GM12878 (cell line): ENCODE results near the gene MOBP. TPM values are rescaled to one million over a fixed set of nuclear protein-coding genes. Genes with fewer than 3 reads are reported as not detected.

ENCODE experiments used
- ATAC-seq: fragments of 200-7000 bp; cut with Tn5 transposase; 3 replicates; pipeline ENCODE4 v1.9.1; 2020; ENCODE audit warnings: mild to moderate bottlenecking, moderate library complexity
- BruUV-seq: library from RNA; stranded (reverse); fragments of 400-500 nt; replicated peaks from 2 replicates; lab custom pipeline; 2021; lab: Mats Ljungman, UMichigan
- CTCF ChIA-PET: fragments of 300-600 bp; sonication (Branson Sonifier 250); formaldehyde crosslinking; extraction: SDS; loops from one replicate; lab custom pipeline; 2021; ENCODE audit warnings: inconsistent platforms; lab: Yijun Ruan, JAX
- POLR2A ChIA-PET: fragments of 350-600 bp; formaldehyde crosslinking; extraction: SDS; loops from one replicate; lab custom pipeline; 2021; ENCODE audit warnings: inconsistent platforms; lab: Charles Lee
- RAD21 ChIA-PET: fragments of 300-600 bp; sonication (Branson Sonifier 250); formaldehyde crosslinking; loops from one replicate; lab custom pipeline; 2023; ENCODE audit warnings: antibody characterized with exemption; ENCODE audit not compliant: unreplicated experiment; lab: Charles Lee
- SMC1A ChIA-PET: fragments of 300-600 bp; sonication (Branson Sonifier 250); formaldehyde crosslinking; loops from one replicate; lab custom pipeline; 2023; ENCODE audit not compliant: unreplicated experiment, uncharacterized antibody; lab: Charles Lee
- DNase-seq: peaks from one replicate; pipeline ENCODE4 v3.0.0-alpha.2; 2011; ENCODE audit warnings: low read depth, low spot score
- FAIRE-seq: peaks from 3 replicates; lab custom pipeline; 2011; peaks lifted over from hg19 to GRCh38; lab: Jason Lieb, UNC
- H2AFZ ChIP-seq: 2 replicates; pipeline ENCODE4 v1.6.0; 2011; ENCODE audit warnings: low read depth, low read length, control low read depth; ENCODE audit not compliant: control insufficient read depth
- H3K27ac ChIP-seq: 2 replicates; pipeline ENCODE4 v1.5.1; 2011; ENCODE audit warnings: control low read depth; ENCODE audit not compliant: control insufficient read depth, insufficient read depth
- H3K27me3 ChIP-seq, 2 experiments: replicated peaks in 1 of 2; 2 replicates each; pipeline versions ENCODE4 v1.6.0 to v1.6.1; 2011; ENCODE audit warnings: low read length in 1 of 2; ENCODE audit not compliant: control insufficient read depth in 2 of 2, insufficient read depth in 2 of 2
- H3K36me3 ChIP-seq, 2 experiments: 2 replicates each; pipeline ENCODE4 v1.5.1; 2011; ENCODE audit warnings: low read length in 1 of 2; ENCODE audit not compliant: control insufficient read depth in 2 of 2, insufficient read depth in 2 of 2
- H3K4me1 ChIP-seq: 2 replicates; pipeline ENCODE4 v1.6.1; 2011; ENCODE audit warnings: mild to moderate bottlenecking, low read length, moderate library complexity, mixed read lengths; ENCODE audit not compliant: control insufficient read depth, insufficient read depth
- H3K4me2 ChIP-seq: 2 replicates; pipeline ENCODE4 v1.6.0; 2011; ENCODE audit warnings: control low read depth; ENCODE audit not compliant: control insufficient read depth, insufficient read depth
- H3K4me3 ChIP-seq: fragments of 200-600 bp; sonication (generic); 2 replicates; pipeline ENCODE4 v1.5.1; 2016
- H3K79me2 ChIP-seq: 2 replicates; pipeline ENCODE4 v1.6.0; 2011; ENCODE audit warnings: low read length; ENCODE audit not compliant: control insufficient read depth, insufficient read depth
- H3K9ac ChIP-seq: 2 replicates; pipeline ENCODE4 v1.8.0; 2011; ENCODE audit warnings: low read length, control low read depth, mixed read lengths; ENCODE audit not compliant: control insufficient read depth, insufficient read depth
- H3K9me3 ChIP-seq: replicated peaks from 3 replicates; pipeline ENCODE4 v1.5.1; 2011; ENCODE audit warnings: mild to moderate bottlenecking, low read length; ENCODE audit not compliant: control insufficient read depth, insufficient read depth
- H4K20me1 ChIP-seq: 2 replicates; pipeline ENCODE4 v1.6.0; 2011; ENCODE audit not compliant: control insufficient read depth, insufficient read depth
- BMI1 ChIP-seq: fragments of 450-650 bp; IDR thresholded peaks from 2 replicates; pipeline ENCODE4 v1.6.1; 2016; ENCODE audit warnings: mild to moderate bottlenecking, moderate library complexity, borderline replicate concordance
- CHD2 ChIP-seq: IDR thresholded peaks from 2 replicates; pipeline ENCODE4 v1.6.1; 2011; ENCODE audit warnings: low read depth, low read length, improper control_type of control experiment, borderline replicate concordance
- CHD4 ChIP-seq: fragments of 200-600 bp; sonication (generic); IDR thresholded peaks from 2 replicates; pipeline ENCODE4 v1.6.1; 2016; ENCODE audit warnings: mild to moderate bottlenecking
- MEF2B ChIP-seq: fragments of 450-650 bp; IDR thresholded peaks from 2 replicates; pipeline ENCODE4 v1.6.1; 2018; ENCODE audit warnings: mild to moderate bottlenecking, moderate library complexity; ENCODE audit not compliant: partially characterized antibody, poor library complexity, severe bottlenecking
- NFXL1 ChIP-seq: fragments of 450-650 bp; IDR thresholded peaks from 2 replicates; pipeline ENCODE4 v1.6.1; 2017; ENCODE audit warnings: antibody characterized with exemption, mild to moderate bottlenecking, borderline replicate concordance
- NFYB ChIP-seq: IDR thresholded peaks from 2 replicates; pipeline ENCODE4 v1.6.1; 2011; ENCODE audit warnings: low read depth, mild to moderate bottlenecking, low read length, improper control_type of control experiment, moderate library complexity; ENCODE audit not compliant: insufficient read depth
- POLR2AphosphoS5 ChIP-seq: IDR thresholded peaks from 2 replicates; pipeline ENCODE4 v1.6.1; 2011; ENCODE audit warnings: mild to moderate bottlenecking, low read length, inconsistent platforms
- USF2 ChIP-seq: IDR thresholded peaks from 2 replicates; pipeline ENCODE4 v1.6.1; 2011; ENCODE audit warnings: low read depth, low read length, improper control_type of control experiment, borderline replicate concordance
- WRNIP1 ChIP-seq: IDR thresholded peaks from 2 replicates; pipeline ENCODE4 v1.6.1; 2011; ENCODE audit warnings: low read depth, low read length, improper control_type of control experiment, borderline replicate concordance
- YBX1 ChIP-seq: fragments of 450-650 bp; IDR thresholded peaks from 2 replicates; pipeline ENCODE4 v1.6.1; 2016; ENCODE audit warnings: antibody characterized with exemption
- ZNF217 ChIP-seq: fragments of 450-650 bp; IDR thresholded peaks from 2 replicates; pipeline ENCODE4 v1.6.1; 2017; ENCODE audit warnings: antibody characterized with exemption, mild to moderate bottlenecking
- WGBS: methylation state at CpG from one replicate; pipeline ENCODE4 v1.1.6; 2016; ENCODE audit warnings: low lambda C conversion rate; ENCODE audit not compliant: insufficient replicate concordance, insufficient coverage; ENCODE audit errors: missing lambda C conversion rate; 5-methylcytosine and 5-hydroxymethylcytosine counted together
- in situ Hi-C: fragments of 300-500 bp; cut with MboI; formaldehyde crosslinking; loops from 9 replicates; pipeline ENCODE4 v1.14.3; 2018; ENCODE audit warnings: mixed read lengths
- intact Hi-C: fragments of 100-400 bp; cut with micrococcal nuclease; formaldehyde crosslinking; loops from one replicate; pipeline ENCODE4 v1.14.2; 2022; ENCODE audit not compliant: unreplicated experiment
- polyA plus RNA-seq, 11 experiments: library from polyadenylated mRNA; depleted of rRNA in 4 of 11; unstranded in 6 of 11; stranded (reverse) in 5 of 11; fragments of >200 nt; fragmentation: Nextera tagmentation in 4 of 11; fragmentation: Illumina TruSeq in 1 of 11; extraction: Ambion mirVana in 4 of 11; extraction: Trizol in 1 of 11; gene quantifications; 1 replicate in 1 of 11; 2 replicates in 10 of 11; pipeline versions ENCODE4 v1.2.1 to v1.2.3, GENCODE V29; 2011 to 2016; ENCODE audit warnings: inconsistent platforms in 2 of 11, missing spikeins in 2 of 11, low read depth in 1 of 11
- total RNA-seq, 4 experiments: library from RNA; depleted of rRNA in 3 of 4; stranded (reverse); fragments of >200 nt in 3 of 4; fragmentation: Illumina TruSeq in 1 of 4; extraction: Trizol in 1 of 4; gene quantifications; 2 replicates each; pipeline versions ENCODE4 v1.2.1 to v1.2.3, GENCODE V29; 2013 to 2021
- TF ChIP-seq, protein P1 (sequence below): fragments of 450-650 bp; IDR thresholded peaks from 2 replicates; pipeline ENCODE4 v1.6.1; 2016; ENCODE audit warnings: mild to moderate bottlenecking, moderate library complexity, borderline replicate concordance
- TF ChIP-seq, protein P2 (sequence below): fragments of 450-650 bp; IDR thresholded peaks from 2 replicates; pipeline ENCODE4 v1.6.1; 2018; ENCODE audit warnings: borderline replicate concordance, mild to moderate bottlenecking; ENCODE audit not compliant: partially characterized antibody
- TF ChIP-seq, protein P3 (sequence below): fragments of 450-650 bp; IDR thresholded peaks from 2 replicates; pipeline ENCODE4 v1.6.1; 2018; ENCODE audit warnings: mild to moderate bottlenecking, low read depth, moderate library complexity; ENCODE audit not compliant: partially characterized antibody

MOBP gene
- total and polyA plus RNA-seq, 10 of the 15 experiments (the other 5 are each of a cell fraction or from before 2014, with no cell fraction given) = 0.04 to 0.09 (median 0.08) TPM; not detected in 5

DNA sequence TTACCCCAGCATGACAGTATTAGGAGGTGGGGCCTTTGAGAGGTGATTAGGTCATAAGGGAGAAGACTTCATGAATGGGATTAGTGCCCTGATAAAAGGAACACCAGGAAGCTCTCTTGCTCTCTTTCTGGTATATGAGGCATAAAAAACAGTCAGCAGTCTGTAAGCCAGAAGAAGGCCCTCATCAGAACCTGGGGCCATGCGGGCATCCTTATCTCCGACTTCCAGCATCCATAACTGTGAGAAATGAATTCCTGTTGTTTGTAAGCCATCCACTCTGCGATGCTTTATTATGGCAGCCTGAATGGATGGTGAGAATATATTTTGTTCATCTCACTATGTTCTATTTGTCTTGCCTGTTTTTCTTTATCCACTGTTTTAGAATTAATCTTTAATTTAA lies 17.7 kb upstream of the MOBP start:
- DNase-seq (no peak), FAIRE-seq (no peak), ATAC-seq (no peak)
- H3K9ac ChIP-seq = no peak overlapping the region
- no peak overlapping the region for H3K4me3 ChIP-seq
- 77% methylated on average over 3 of the region's 3 CpGs for WGBS
- intact Hi-C loops (loop anchor here (10.0 kb wide), 1 partner anchor 725 kb away; no protein-coding TSS in a partner anchor), in situ Hi-C loops (no loop called here)
- RAD21 ChIA-PET = no interaction called here
- no peak overlapping the region for H3K27ac ChIP-seq
- POLR2A ChIA-PET = no interaction called here
- H3K79me2 ChIP-seq = no peaks in the 10 kb centered on the region
- no peaks in the 10 kb centered on the region for H3K9me3 ChIP-seq
- no peaks in the 10 kb centered on the region for H3K36me3 ChIP-seq
- SMC1A ChIA-PET = interaction anchor here (1.3 kb wide), 1 partner anchor 25 kb away, joined by 3 read pairs; no protein-coding TSS in a partner anchor
- CTCF ChIA-PET = interaction anchor here (0.6 to 0.7 kb wide), 2 partner anchors 63 to 1088 kb away, joined by 3 read pairs; no protein-coding TSS in a partner anchor
- BruUV-seq = no TSS peak
- no peak overlapping the region for H2AFZ ChIP-seq
- H3K4me1 ChIP-seq = no peaks in the 10 kb centered on the region
- no peaks in the 10 kb centered on the region; a peak in 1 of 4 replicates for H3K27me3 ChIP-seq
- H4K20me1 ChIP-seq = no peaks in the 10 kb centered on the region
- H3K4me2 ChIP-seq = no peak overlapping the region
- TF ChIP-seq BMI1 (no peak), MEF2B (no peak), CHD4 (no peak), WRNIP1 (no peak), YBX1 (no peak), NFXL1 (no peak), ZNF217 (no peak), NFYB (no peak), USF2 (no peak), POLR2AphosphoS5 (no peak), CHD2 (no peak)
- TF ChIP-seq, protein P1, sequence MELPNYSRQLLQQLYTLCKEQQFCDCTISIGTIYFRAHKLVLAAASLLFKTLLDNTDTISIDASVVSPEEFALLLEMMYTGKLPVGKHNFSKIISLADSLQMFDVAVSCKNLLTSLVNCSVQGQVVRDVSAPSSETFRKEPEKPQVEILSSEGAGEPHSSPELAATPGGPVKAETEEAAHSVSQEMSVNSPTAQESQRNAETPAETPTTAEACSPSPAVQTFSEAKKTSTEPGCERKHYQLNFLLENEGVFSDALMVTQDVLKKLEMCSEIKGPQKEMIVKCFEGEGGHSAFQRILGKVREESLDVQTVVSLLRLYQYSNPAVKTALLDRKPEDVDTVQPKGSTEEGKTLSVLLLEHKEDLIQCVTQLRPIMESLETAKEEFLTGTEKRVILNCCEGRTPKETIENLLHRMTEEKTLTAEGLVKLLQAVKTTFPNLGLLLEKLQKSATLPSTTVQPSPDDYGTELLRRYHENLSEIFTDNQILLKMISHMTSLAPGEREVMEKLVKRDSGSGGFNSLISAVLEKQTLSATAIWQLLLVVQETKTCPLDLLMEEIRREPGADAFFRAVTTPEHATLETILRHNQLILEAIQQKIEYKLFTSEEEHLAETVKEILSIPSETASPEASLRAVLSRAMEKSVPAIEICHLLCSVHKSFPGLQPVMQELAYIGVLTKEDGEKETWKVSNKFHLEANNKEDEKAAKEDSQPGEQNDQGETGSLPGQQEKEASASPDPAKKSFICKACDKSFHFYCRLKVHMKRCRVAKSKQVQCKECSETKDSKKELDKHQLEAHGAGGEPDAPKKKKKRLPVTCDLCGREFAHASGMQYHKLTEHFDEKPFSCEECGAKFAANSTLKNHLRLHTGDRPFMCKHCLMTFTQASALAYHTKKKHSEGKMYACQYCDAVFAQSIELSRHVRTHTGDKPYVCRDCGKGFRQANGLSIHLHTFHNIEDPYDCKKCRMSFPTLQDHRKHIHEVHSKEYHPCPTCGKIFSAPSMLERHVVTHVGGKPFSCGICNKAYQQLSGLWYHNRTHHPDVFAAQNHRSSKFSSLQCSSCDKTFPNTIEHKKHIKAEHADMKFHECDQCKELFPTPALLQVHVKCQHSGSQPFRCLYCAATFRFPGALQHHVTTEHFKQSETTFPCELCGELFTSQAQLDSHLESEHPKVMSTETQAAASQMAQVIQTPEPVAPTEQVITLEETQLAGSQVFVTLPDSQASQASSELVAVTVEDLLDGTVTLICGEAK = no peak
- TF ChIP-seq, protein P2, sequence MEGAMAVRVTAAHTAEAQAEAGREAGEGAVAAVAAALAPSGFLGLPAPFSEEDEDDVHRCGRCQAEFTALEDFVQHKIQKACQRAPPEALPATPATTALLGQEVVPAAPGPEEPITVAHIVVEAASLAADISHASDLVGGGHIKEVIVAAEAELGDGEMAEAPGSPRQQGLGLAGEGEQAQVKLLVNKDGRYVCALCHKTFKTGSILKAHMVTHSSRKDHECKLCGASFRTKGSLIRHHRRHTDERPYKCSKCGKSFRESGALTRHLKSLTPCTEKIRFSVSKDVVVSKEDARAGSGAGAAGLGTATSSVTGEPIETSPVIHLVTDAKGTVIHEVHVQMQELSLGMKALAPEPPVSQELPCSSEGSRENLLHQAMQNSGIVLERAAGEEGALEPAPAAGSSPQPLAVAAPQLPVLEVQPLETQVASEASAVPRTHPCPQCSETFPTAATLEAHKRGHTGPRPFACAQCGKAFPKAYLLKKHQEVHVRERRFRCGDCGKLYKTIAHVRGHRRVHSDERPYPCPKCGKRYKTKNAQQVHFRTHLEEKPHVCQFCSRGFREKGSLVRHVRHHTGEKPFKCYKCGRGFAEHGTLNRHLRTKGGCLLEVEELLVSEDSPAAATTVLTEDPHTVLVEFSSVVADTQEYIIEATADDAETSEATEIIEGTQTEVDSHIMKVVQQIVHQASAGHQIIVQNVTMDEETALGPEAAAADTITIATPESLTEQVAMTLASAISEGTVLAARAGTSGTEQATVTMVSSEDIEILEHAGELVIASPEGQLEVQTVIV = no peak
- TF ChIP-seq, protein P3, sequence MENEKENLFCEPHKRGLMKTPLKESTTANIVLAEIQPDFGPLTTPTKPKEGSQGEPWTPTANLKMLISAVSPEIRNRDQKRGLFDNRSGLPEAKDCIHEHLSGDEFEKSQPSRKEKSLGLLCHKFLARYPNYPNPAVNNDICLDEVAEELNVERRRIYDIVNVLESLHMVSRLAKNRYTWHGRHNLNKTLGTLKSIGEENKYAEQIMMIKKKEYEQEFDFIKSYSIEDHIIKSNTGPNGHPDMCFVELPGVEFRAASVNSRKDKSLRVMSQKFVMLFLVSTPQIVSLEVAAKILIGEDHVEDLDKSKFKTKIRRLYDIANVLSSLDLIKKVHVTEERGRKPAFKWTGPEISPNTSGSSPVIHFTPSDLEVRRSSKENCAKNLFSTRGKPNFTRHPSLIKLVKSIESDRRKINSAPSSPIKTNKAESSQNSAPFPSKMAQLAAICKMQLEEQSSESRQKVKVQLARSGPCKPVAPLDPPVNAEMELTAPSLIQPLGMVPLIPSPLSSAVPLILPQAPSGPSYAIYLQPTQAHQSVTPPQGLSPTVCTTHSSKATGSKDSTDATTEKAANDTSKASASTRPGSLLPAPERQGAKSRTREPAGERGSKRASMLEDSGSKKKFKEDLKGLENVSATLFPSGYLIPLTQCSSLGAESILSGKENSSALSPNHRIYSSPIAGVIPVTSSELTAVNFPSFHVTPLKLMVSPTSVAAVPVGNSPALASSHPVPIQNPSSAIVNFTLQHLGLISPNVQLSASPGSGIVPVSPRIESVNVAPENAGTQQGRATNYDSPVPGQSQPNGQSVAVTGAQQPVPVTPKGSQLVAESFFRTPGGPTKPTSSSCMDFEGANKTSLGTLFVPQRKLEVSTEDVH = no peak
